ENCODE data around the gene CACNA1C. TPM values are rescaled to one million over a fixed set of nuclear protein-coding genes. Genes with fewer than 3 reads are reported as not detected.

CACNA1C gene
- total and polyA plus RNA-seq, 10 of the 15 experiments (the other 5 are each of a cell fraction or from before 2014, with no cell fraction given) = under 0.01 to 0.15 (median 0.09) TPM; not detected in 5

GRCh38 chr12:2435511-2435910, 382.7 kb downstream of the CACNA1C start:
- DNase-seq (ENCODE audit: low read depth, low spot score) (no peak), FAIRE-seq (no peak), ATAC-seq (no peak)
- no peak overlapping the region for H3K27ac ChIP-seq (ENCODE audit: control insufficient read depth, insufficient read depth)
- no peak overlapping the region for H3K4me3 ChIP-seq
- intact Hi-C loops (cut with micrococcal nuclease; ENCODE audit: unreplicated experiment) (no loop called here), in situ Hi-C loops (cut with MboI) (no loop called here)
- no peak overlapping the region for H3K9ac ChIP-seq (ENCODE audit: control insufficient read depth, insufficient read depth, low read length)
- CTCF ChIA-PET = no interaction called here
- H3K79me2 ChIP-seq (ENCODE audit: control insufficient read depth, insufficient read depth, low read length) = no peaks in the 10 kb centered on the region
- peaks cover 0 to 10% of the 10 kb centered on the region in 2 experiments for H3K27me3 ChIP-seq (replicated peaks in 1 of 2; ENCODE audit: control insufficient read depth in 2 of 2, insufficient read depth in 2 of 2, low read length in 1 of 2)
- no TSS peak for BruUV-seq (replicated peaks)
- no peak overlapping the region for H3K4me2 ChIP-seq (ENCODE audit: control insufficient read depth, insufficient read depth)
- 42% methylated on average over 11 of the region's 11 CpGs for WGBS (ENCODE audit: insufficient coverage, insufficient replicate concordance, low lambda C conversion rate, missing lambda C conversion rate)
- POLR2A ChIA-PET = no interaction called here
- no peaks in the 10 kb centered on the region; the same call in 2 of the 3 replicates for H3K9me3 ChIP-seq (replicated peaks; ENCODE audit: control insufficient read depth, insufficient read depth, low read length)
- H2AFZ ChIP-seq (ENCODE audit: control insufficient read depth, low read depth, low read length) = no peak overlapping the region
- H4K20me1 ChIP-seq (ENCODE audit: control insufficient read depth, insufficient read depth) = no peaks in the 10 kb centered on the region
- H3K36me3 ChIP-seq (ENCODE audit: control insufficient read depth in 2 of 2, insufficient read depth in 2 of 2, low read length in 1 of 2) = no peaks in the 10 kb centered on the region
- RAD21 ChIA-PET (ENCODE audit: unreplicated experiment) = no interaction called here
- SMC1A ChIA-PET (ENCODE audit: uncharacterized antibody, unreplicated experiment) = no interaction called here
- TF ChIP-seq YBX1 (IDR thresholded peaks at IDR 0.05) = no peak
- no peak for TF ChIP-seq ZNF274 (IDR thresholded peaks at IDR 0.05; ENCODE audit: insufficient read depth, insufficient read length)
- no peak for TF ChIP-seq KAT2A (conservative IDR thresholded peaks at IDR 0.05; ENCODE audit: control insufficient read depth, low read depth, low read length)
- TF ChIP-seq POLR2AphosphoS2 (IDR thresholded peaks at IDR 0.05; ENCODE audit: low read depth, low read length) = no peak
- TF ChIP-seq ZNF384 (IDR thresholded peaks at IDR 0.05; ENCODE audit: borderline replicate concordance, low read depth, low read length) = no peak
- TF ChIP-seq JUND (IDR thresholded peaks at IDR 0.05; ENCODE audit: low read depth, low read length) = no peak
- TF ChIP-seq BMI1 (IDR thresholded peaks at IDR 0.05; ENCODE audit: borderline replicate concordance) = no peak
- no peak for TF ChIP-seq BHLHE40 (IDR thresholded peaks at IDR 0.05; ENCODE audit: borderline replicate concordance in 1 of 2, low read depth in 2 of 2, low read length in 1 of 2)
- no peak for TF ChIP-seq RB1 (IDR thresholded peaks at IDR 0.05; ENCODE audit: borderline replicate concordance)
- TF ChIP-seq SIX5 (IDR thresholded peaks at IDR 0.05; ENCODE audit: low read depth, low read length, severe bottlenecking) = no peak
- no peak for TF ChIP-seq ETV6 (conservative IDR thresholded peaks at IDR 0.05 in 1 of 2, IDR thresholded peaks at IDR 0.05 in 1 of 2; ENCODE audit: borderline replicate concordance in 1 of 2, low read depth in 1 of 2)
- no peak for TF ChIP-seq SUZ12 (IDR thresholded peaks at IDR 0.05; ENCODE audit: unreplicated experiment)
- TF ChIP-seq TCF7 (IDR thresholded peaks at IDR 0.05; ENCODE audit: borderline replicate concordance) = no peak
- no peak for TF ChIP-seq EP300 (IDR thresholded peaks at IDR 0.05; ENCODE audit: borderline replicate concordance in 1 of 2, control insufficient read depth in 1 of 2, low read depth in 2 of 2, low read length in 2 of 2)
- TF ChIP-seq HCFC1 (IDR thresholded peaks at IDR 0.05; ENCODE audit: low read length) = no peak
- no peaks in the 10 kb centered on the region for H3K4me1 ChIP-seq (ENCODE audit: control insufficient read depth, insufficient read depth, low read length)

Data from GM12878 (cell line).